ENCODE data around the gene ITGA5.
"Not testable (repeated sequence)": the region's sequence is repeated elsewhere in the genome, so short reads cannot be mapped to it uniquely, and the experiment has no call there.

ITGA5 gene

GRCh38 chr12:54368709-54369596, 50.1 kb downstream of the ITGA5 start:
- peak; percentile 94 for DNase-seq

- DNase-seq, result no peak
Observed at GRCh38 chr12:54368025-54368708, 50.9 kb downstream of the ITGA5 start.

DNA sequence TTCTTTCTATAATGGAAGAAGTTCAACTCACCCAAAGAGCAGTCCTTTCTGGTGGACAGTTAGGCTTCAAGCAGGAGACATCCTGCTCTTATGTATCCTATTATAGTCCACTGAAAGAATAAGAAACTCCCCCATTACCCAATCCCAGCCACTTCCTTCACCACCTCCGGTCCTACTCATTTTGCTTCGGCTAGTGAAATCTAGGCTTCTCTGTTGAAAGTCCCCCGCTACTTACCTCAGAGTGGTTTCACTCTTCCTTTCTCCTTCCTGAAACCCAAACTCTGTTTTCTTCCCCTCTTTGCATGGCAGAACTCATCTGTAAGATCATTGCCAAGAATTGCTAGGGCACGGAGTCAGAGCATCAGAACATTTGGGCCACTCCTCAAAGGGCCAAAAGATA, 54.7 kb downstream of the ITGA5 start, which contains the start of gene GPR84:
Gene GPR84 (minus strand): TSS at position 74 of the 400 bp plus-strand sequence. CDS start 635 bp downstream, outside the sequence.
- DNase-seq, result peak; percentile 43

DNA sequence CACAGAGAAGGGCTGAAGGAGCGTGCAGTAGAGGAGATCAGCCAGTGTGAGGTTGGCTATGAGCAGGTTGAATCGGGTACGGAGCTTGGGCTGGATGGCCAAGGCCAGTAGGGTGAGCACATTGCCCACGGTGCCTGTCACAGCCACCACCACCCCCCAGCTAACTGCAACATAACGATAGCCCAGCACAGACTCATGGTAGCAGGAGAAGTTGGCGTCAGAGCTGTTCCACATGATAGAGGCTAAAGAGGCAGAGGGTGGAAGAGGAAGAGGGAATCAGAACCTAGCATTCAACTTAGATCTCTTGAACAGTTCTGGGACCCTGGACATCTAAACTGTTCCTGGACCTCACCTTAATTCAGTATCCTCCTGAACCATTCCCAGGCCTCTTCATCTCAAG, 55.4 kb downstream of the ITGA5 start:
- DNase-seq, result no peak

DNA sequence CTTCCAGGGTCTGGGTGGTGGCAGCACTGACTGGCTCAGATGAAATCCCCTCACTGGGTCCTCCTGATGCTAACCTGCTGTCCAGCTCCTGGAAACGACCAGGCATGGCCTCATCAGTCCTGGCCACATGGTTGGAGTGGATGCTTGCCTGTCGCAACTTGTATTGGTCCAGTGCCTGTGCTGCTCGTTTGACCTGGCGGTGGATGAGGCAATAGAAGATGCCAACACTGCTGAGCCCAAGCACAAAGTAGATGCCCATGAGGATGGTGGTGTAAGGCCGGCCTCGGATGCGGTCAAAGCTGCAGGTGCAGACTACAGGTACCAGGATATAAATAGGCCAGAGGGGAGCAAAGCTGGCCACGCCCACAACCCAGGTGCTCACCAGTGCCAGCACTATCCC, 56.0 kb downstream of the ITGA5 start:
- DNase-seq, result no peak

- peak; percentile 76 for DNase-seq
Observed at GRCh38 chr12:54360717-54361456, 58.2 kb downstream of the ITGA5 start.

- no peak for DNase-seq
Observed at GRCh38 chr12:54359762-54360351, 59.2 kb downstream of the ITGA5 start.

- peak; percentile 94 for DNase-seq
Observed at GRCh38 chr12:54358945-54359761, 59.9 kb downstream of the ITGA5 start.

GRCh38 chr12:54358191-54358944, 60.7 kb downstream of the ITGA5 start:
- peak; percentile 62 for DNase-seq

GRCh38 chr12:54357506-54358190, 61.4 kb downstream of the ITGA5 start:
- DNase-seq, result no peak

GRCh38 chr12:54356951-54357356, 62.1 kb downstream of the ITGA5 start:
- no peak for DNase-seq

- no peak for DNase-seq
Observed at GRCh38 chr12:54356228-54356627, 62.8 kb downstream of the ITGA5 start.

GRCh38 chr12:54355104-54355815, 63.8 kb downstream of the ITGA5 start:
- no peak for DNase-seq

GRCh38 chr12:54354271-54354670, 64.8 kb downstream of the ITGA5 start:
- not testable (repeated sequence) for DNase-seq

GRCh38 chr12:54352891-54353874, 65.9 kb downstream of the ITGA5 start:
- DNase-seq, result no peak

GRCh38 chr12:54352022-54352531, 67.0 kb downstream of the ITGA5 start:
- DNase-seq, result peak; percentile 62

DNA sequence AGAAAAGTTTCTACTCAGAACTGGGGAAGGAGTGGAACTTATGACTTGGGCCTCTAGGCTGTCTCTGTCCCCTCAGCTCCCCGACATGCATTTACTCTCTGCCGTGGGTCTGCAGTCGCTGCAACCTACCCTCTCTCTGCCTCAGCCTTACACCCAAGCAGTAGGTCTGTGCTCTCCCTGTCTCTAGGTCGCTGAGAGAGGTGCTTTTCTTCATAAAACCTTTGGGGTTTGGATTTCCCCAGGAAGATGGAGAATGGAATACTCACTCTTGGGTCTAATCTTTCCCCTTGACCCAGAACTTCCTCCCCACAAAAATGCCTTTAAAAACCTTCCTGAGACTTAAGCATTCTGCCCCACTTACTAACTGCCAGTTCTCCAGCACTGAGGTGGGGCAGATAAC, 67.7 kb downstream of the ITGA5 start:
- DNase-seq, result no peak

- DNase-seq, result no peak
Observed at GRCh38 chr12:54350743-54351142, 68.3 kb downstream of the ITGA5 start.
